ENCODE measurements around the gene LCTL. TPM values are rescaled to one million over a fixed set of nuclear protein-coding genes. Genes with fewer than 3 reads are reported as not detected.

Gene LCTL
- total RNA-seq, 4 donors from 2014 or later: not detected

GRCh38 chr15:66611257-66612053 is 45.7 kb upstream of the LCTL start:
- no peaks in the 10 kb centered on the region for H3K9me3 ChIP-seq
- no peaks in the 10 kb centered on the region for H3K27me3 ChIP-seq
- ATAC-seq (no peak), DNase-seq (no peak)
- H3K4me1 ChIP-seq: no peaks in the 10 kb centered on the region
- in situ Hi-C loops (cut with MboI; ENCODE audit: low sequenced_read_pairs in 4 of 4): loop anchor here in 2 of 4 donors (10.0 to 25.0 kb wide), 2 partner anchors 163 to 176 kb away; no protein-coding TSS in a partner anchor
- no peak overlapping the region for H3K27ac ChIP-seq
- no peaks in the 10 kb centered on the region for H3K36me3 ChIP-seq
- no peak for TF ChIP-seq CTCF (IDR thresholded peaks at IDR 0.05 in 4 of 5, conservative IDR thresholded peaks at IDR 0.05 in 1 of 5)
- no peak for TF ChIP-seq POLR2A (IDR thresholded peaks at IDR 0.05)
- H3K4me3 ChIP-seq: no peak overlapping the region
- intact Hi-C loops (cut with DNase I; ENCODE audit: low total_unique reads): no loop called here

GRCh38 chr15:66609876-66610275 is 44.1 kb upstream of the LCTL start:
- no peaks in the 10 kb centered on the region for H3K9me3 ChIP-seq
- no peaks in the 10 kb centered on the region for H3K27me3 ChIP-seq
- no peak overlapping the region for H3K4me3 ChIP-seq
- ATAC-seq (no peak), DNase-seq (no peak)
- TF ChIP-seq CTCF (IDR thresholded peaks at IDR 0.05 in 4 of 5, conservative IDR thresholded peaks at IDR 0.05 in 1 of 5): no peak
- no peak for TF ChIP-seq POLR2A (IDR thresholded peaks at IDR 0.05)
- H3K27ac ChIP-seq: no peak overlapping the region
- intact Hi-C loops (cut with DNase I; ENCODE audit: low total_unique reads) (no loop called here), in situ Hi-C loops (cut with MboI; ENCODE audit: low sequenced_read_pairs in 4 of 4) (loop anchor here in 3 of 4 donors (10.0 to 25.0 kb wide), 3 partner anchors 165 to 245 kb away; no protein-coding TSS in a partner anchor)
- H3K36me3 ChIP-seq: no peaks in the 10 kb centered on the region
- H3K4me1 ChIP-seq: no peaks in the 10 kb centered on the region

- Histone ChIP-seq H3K4me1 (no peaks in the 10 kb centered on the region), H3K27me3 (no peaks in the 10 kb centered on the region), H3K4me3 (no peak overlapping the region), H3K36me3 (no peaks in the 10 kb centered on the region), H3K9me3 (no peaks in the 10 kb centered on the region), H3K27ac (no peak overlapping the region)
- in situ Hi-C loops (cut with MboI; ENCODE audit: low sequenced_read_pairs in 4 of 4): loop anchor here in 2 of 4 donors (10.0 to 25.0 kb wide), 2 partner anchors 178 to 246 kb away; no protein-coding TSS in a partner anchor
- TF ChIP-seq POLR2A (IDR thresholded peaks at IDR 0.05) (no peak), CTCF (IDR thresholded peaks at IDR 0.05 in 4 of 5, conservative IDR thresholded peaks at IDR 0.05 in 1 of 5) (no peak)
- ATAC-seq (no peak), DNase-seq (no peak)
- intact Hi-C loops (cut with DNase I; ENCODE audit: low total_unique reads): no loop called here
Measured at GRCh38 chr15:66608881-66609280, 43.1 kb upstream of the LCTL start.

GRCh38 chr15:66608159-66608558 is 42.4 kb upstream of the LCTL start:
- no peaks in the 10 kb centered on the region for H3K27me3 ChIP-seq

More at GRCh38 chr15:66608159-66608558, 42.4 kb upstream of the LCTL start:
- no peak for ATAC-seq
- in situ Hi-C loops (cut with MboI; ENCODE audit: low sequenced_read_pairs in 4 of 4): loop anchor here in 2 of 4 donors (10.0 to 25.0 kb wide), 2 partner anchors 179 to 247 kb away; no protein-coding TSS in a partner anchor
- Histone ChIP-seq H3K27ac (no peak overlapping the region), H3K4me3 (no peak overlapping the region), H3K4me1 (no peaks in the 10 kb centered on the region), H3K36me3 (no peaks in the 10 kb centered on the region), H3K9me3 (no peaks in the 10 kb centered on the region)
- TF ChIP-seq CTCF (IDR thresholded peaks at IDR 0.05 in 4 of 5, conservative IDR thresholded peaks at IDR 0.05 in 1 of 5) (no peak), POLR2A (IDR thresholded peaks at IDR 0.05) (no peak)
- no peak for DNase-seq
- intact Hi-C loops (cut with DNase I; ENCODE audit: low total_unique reads): no loop called here

All from gastrocnemius medialis (tissue), 4 donors.